OCI-LY7 (cell line): Measurements from ENCODE around the gene FRMD5. TPM values are rescaled to one million over a fixed set of nuclear protein-coding genes. Genes with fewer than 3 reads are reported as not detected.

Experiments
- BruUV-seq: library from RNA; stranded (reverse); fragments of 400-500 nt; replicated peaks from 2 replicates; lab custom pipeline; 2021; lab: Mats Ljungman, UMichigan
- CTCF ChIA-PET: fragments of 300-600 bp; sonication (Branson Sonifier 250); formaldehyde crosslinking; loops from one replicate; lab custom pipeline; 2022; ENCODE audit warnings: antibody characterized with exemption; ENCODE audit not compliant: unreplicated experiment; lab: Charles Lee
- POLR2A ChIA-PET: fragments of 300-600 bp; sonication (Branson Sonifier 250); formaldehyde crosslinking; loops from one replicate; lab custom pipeline; 2022; ENCODE audit warnings: antibody characterized with exemption; lab: Charles Lee
- DNase-seq: peaks from one replicate; pipeline ENCODE4 v3.0.0-alpha.2; 2015; ENCODE audit warnings: low spot score
- H2AFZ ChIP-seq: fragments of 200-600 bp; sonication (generic), shearing (Covaris generic); 2 replicates; pipeline ENCODE4 v1.6.1; 2014; ENCODE audit warnings: mild to moderate bottlenecking, antibody characterized with exemption, low read length, moderate library complexity
- H3K27ac ChIP-seq: fragments of 200-600 bp; sonication (generic); 2 replicates; pipeline ENCODE4 v1.5.1; 2014; ENCODE audit warnings: mixed run types, low read depth, mild to moderate bottlenecking, moderate library complexity, low read length, inconsistent platforms; ENCODE audit not compliant: poor library complexity, severe bottlenecking
- H3K36me3 ChIP-seq: fragments of 200-600 bp; sonication (generic); 2 replicates; pipeline ENCODE4 v1.6.1; 2014; ENCODE audit warnings: mild to moderate bottlenecking, antibody characterized with exemption, low read length, moderate library complexity, mixed read lengths; ENCODE audit not compliant: insufficient read depth
- H3K4me1 ChIP-seq: fragments of 200-600 bp; sonication (generic); 2 replicates; pipeline ENCODE4 v1.5.1; 2014; ENCODE audit warnings: mild to moderate bottlenecking, low read length; ENCODE audit not compliant: insufficient read depth, poor library complexity, severe bottlenecking
- H3K4me2 ChIP-seq: fragments of 200-600 bp; sonication (generic); 2 replicates; pipeline ENCODE4 v1.6.1; 2014; ENCODE audit warnings: mild to moderate bottlenecking, low read length
- H3K4me3 ChIP-seq: fragments of 200-600 bp; sonication (generic); 2 replicates; pipeline ENCODE4 v1.5.1; 2014; ENCODE audit warnings: mild to moderate bottlenecking, low read depth, low read length; ENCODE audit not compliant: poor library complexity, severe bottlenecking
- H3K79me2 ChIP-seq: fragments of 200-600 bp; sonication (generic); 2 replicates; pipeline ENCODE4 v1.6.1; 2016; ENCODE audit warnings: low read depth, mild to moderate bottlenecking, low read length, moderate library complexity, mixed read lengths; ENCODE audit not compliant: insufficient read depth
- H3K9me2 ChIP-seq: fragments of 200-600 bp; sonication (generic); 2 replicates; pipeline ENCODE4 v1.6.1; 2016; ENCODE audit warnings: mild to moderate bottlenecking, low read length, mixed read lengths; ENCODE audit not compliant: insufficient read depth
- H3K9me3 ChIP-seq: fragments of 200-600 bp; sonication (generic); 2 replicates; pipeline ENCODE4 v1.6.1; 2014; ENCODE audit warnings: mild to moderate bottlenecking, mixed run types, low read length, mixed read lengths
- H4K20me1 ChIP-seq: fragments of 200-600 bp; sonication (generic); 2 replicates; pipeline ENCODE4 v1.6.1; 2014; ENCODE audit warnings: mild to moderate bottlenecking, antibody characterized with exemption, low read length, moderate library complexity, mixed read lengths; ENCODE audit not compliant: insufficient read depth
- EZH2phosphoT487 ChIP-seq: fragments of 200-600 bp; sonication (generic); IDR thresholded peaks from 2 replicates; pipeline ENCODE4 v1.6.1; 2018; ENCODE audit warnings: low read depth, borderline replicate concordance, mild to moderate bottlenecking, mixed run types, antibody characterized with exemption, low read length, moderate library complexity, mixed read lengths
- intact Hi-C: fragments of 100-400 bp; cut with micrococcal nuclease; formaldehyde crosslinking; loops from one replicate; pipeline ENCODE4 v1.10.0; 2022; ENCODE audit not compliant: unreplicated experiment
- total RNA-seq, 2 experiments: library from RNA; depleted of rRNA in 1 of 2; stranded (reverse); fragments of >200 nt in 1 of 2; shearing (Covaris generic) in 1 of 2; gene quantifications; 2 replicates each; pipeline ENCODE4 v1.2.3, GENCODE V29; 2014 to 2022
- TF ChIP-seq, protein P1 (sequence below): fragments of 200-600 bp; sonication (generic); conservative IDR thresholded peaks from 2 replicates; pipeline ENCODE4 v1.5.1; 2014; ENCODE audit warnings: mild to moderate bottlenecking, antibody characterized with exemption, low read length, moderate library complexity, mixed read lengths

FRMD5 gene
- total RNA-seq, 2 experiments from 2014 or later, result not detected

DNA sequence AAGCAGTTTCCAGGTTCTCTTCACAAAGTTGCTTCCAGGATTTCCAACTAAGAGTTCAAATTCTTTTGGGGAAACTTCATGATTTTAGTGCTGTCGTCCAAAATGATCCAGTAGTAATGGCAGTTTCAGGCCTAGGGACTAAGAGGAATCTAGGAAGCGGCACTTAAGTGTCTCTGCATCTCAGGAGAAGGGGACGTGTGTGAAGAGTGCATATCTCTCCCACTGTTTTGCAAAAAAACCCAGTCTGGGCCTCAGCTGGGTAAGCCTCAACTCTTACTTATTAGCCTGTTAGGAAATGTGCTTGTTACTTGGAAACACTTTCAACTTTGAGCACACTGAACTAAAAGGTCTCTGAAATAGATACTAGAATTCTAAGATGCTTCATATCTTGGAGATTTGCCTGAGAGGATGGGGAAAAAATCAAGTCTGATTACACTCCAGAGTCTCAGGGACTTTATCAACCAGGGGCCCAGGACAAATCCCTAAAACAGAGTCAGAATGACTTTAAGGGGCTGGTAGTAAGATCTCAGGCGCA is 286.5 kb downstream of the FRMD5 start:
- Histone ChIP-seq H3K36me3 (no peaks in the 10 kb centered on the region), H3K4me3 (no peak overlapping the region), H3K27ac (no peak overlapping the region), H3K9me3 (no peaks in the 10 kb centered on the region), H3K9me2 (no peaks in the 10 kb centered on the region), H3K4me2 (no peak overlapping the region), H2AFZ (no peak overlapping the region), H4K20me1 (no peaks in the 10 kb centered on the region), H3K79me2 (no peaks in the 10 kb centered on the region), H3K4me1 (peaks cover 3% of the 10 kb centered on the region)
- no peak for TF ChIP-seq EZH2phosphoT487
- TF ChIP-seq, protein P1, sequence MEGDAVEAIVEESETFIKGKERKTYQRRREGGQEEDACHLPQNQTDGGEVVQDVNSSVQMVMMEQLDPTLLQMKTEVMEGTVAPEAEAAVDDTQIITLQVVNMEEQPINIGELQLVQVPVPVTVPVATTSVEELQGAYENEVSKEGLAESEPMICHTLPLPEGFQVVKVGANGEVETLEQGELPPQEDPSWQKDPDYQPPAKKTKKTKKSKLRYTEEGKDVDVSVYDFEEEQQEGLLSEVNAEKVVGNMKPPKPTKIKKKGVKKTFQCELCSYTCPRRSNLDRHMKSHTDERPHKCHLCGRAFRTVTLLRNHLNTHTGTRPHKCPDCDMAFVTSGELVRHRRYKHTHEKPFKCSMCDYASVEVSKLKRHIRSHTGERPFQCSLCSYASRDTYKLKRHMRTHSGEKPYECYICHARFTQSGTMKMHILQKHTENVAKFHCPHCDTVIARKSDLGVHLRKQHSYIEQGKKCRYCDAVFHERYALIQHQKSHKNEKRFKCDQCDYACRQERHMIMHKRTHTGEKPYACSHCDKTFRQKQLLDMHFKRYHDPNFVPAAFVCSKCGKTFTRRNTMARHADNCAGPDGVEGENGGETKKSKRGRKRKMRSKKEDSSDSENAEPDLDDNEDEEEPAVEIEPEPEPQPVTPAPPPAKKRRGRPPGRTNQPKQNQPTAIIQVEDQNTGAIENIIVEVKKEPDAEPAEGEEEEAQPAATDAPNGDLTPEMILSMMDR, result no peak
- BruUV-seq, result no TSS peak
- intact Hi-C loops, result no loop called here
- ChIA-PET POLR2A (interaction anchor here (0.6 kb wide), 1 partner anchor 154 kb away, joined by 3 read pairs; no protein-coding TSS in a partner anchor), CTCF (no interaction called here)
- DNase-seq, result no peak

DNA sequence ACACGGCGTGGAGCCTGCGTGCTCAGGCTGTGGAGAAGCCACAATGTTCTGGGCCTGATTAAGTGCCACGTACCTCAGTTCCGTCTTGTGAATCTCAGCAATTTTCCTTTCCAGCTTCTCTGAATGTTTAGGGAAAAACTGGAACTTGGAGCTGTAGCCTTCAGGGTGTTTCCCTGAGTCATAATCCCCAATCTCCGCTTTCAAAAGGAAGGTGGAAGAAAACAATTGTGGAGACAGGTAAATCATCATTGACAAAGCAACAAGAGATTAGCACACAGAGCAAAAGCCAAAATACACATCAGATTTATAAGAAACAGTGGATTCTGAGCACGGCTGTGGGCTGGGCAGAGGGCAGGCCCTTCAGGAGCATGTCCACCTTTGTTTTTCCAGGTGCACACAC is 289.3 kb downstream of the FRMD5 start:
- intact Hi-C loops, result no loop called here
- Histone ChIP-seq H3K36me3 (no peaks in the 10 kb centered on the region), H3K27ac (no peak overlapping the region), H3K9me2 (no peaks in the 10 kb centered on the region), H4K20me1 (no peaks in the 10 kb centered on the region), H3K4me3 (no peak overlapping the region), H3K4me2 (no peak overlapping the region), H3K79me2 (no peaks in the 10 kb centered on the region), H2AFZ (no peak overlapping the region), H3K4me1 (peaks cover 3% of the 10 kb centered on the region), H3K9me3 (no peaks in the 10 kb centered on the region)
- ChIA-PET POLR2A (no interaction called here), CTCF (no interaction called here)
- no TSS peak for BruUV-seq
- TF ChIP-seq, protein P1, result no peak
- no peak for TF ChIP-seq EZH2phosphoT487
- DNase-seq, result no peak

DNA sequence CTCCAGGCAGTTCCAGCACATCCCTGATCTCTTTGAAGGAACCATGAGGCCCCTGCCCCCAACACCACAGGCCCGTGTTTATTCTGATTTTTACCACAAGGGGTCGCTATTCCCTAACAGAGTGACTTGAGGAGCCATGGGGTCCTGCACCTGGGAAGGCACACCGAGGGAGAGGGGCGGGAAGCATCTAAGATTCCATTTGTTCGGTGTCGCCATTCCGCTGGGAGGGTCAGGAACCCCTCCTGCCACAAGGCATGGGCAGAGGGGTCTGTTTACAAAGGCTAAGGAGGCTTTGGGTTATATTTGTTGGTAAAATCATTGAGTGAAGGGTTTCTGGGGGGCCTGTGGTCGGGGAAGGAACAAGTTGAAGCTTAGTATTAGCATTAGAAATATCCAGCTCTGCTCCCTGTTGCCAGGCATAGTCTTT is 291.2 kb downstream of the FRMD5 start:
- Histone ChIP-seq H3K4me2 (no peak overlapping the region; the same call in 1 of the 2 replicates), H3K4me1 (peaks cover 3% of the 10 kb centered on the region), H4K20me1 (no peaks in the 10 kb centered on the region), H3K9me3 (no peaks in the 10 kb centered on the region), H3K27ac (no peak overlapping the region), H3K79me2 (no peaks in the 10 kb centered on the region), H3K36me3 (no peaks in the 10 kb centered on the region), H2AFZ (no peak overlapping the region), H3K9me2 (no peaks in the 10 kb centered on the region), H3K4me3 (no peak overlapping the region)
- TF ChIP-seq, protein P1, result peak; percentile 93
- no peak for TF ChIP-seq EZH2phosphoT487
- CTCF ChIA-PET, result interaction anchor here (0.7 kb wide), 1 partner anchor 317 kb away, joined by 3 read pairs; no protein-coding TSS in a partner anchor
- POLR2A ChIA-PET, result no interaction called here
- intact Hi-C loops, result loop anchor here (1.0 to 5.0 kb wide), 3 partner anchors 163 to 415 kb away; no protein-coding TSS in a partner anchor
- peak; percentile 78 for DNase-seq
- BruUV-seq, result no TSS peak
